Right lobe of liver (tissue), 6 donors: ENCODE measurements around the gene RGL1. TPM values are rescaled to one million over a fixed set of nuclear protein-coding genes. Genes with fewer than 3 reads are reported as not detected.

Experiments
- ATAC-seq, 4 donors: fragments of 200-7000 bp; cut with Tn5 transposase; one replicate each; pipeline ENCODE4 v1.9.1; 2020; ENCODE audit warnings: mild to moderate bottlenecking in 4 of 4, moderate library complexity in 4 of 4
- DNase-seq, 3 donors: peaks; one replicate each; pipeline ENCODE4 v3.0.0-alpha.2; 2020
- H3K27ac ChIP-seq, 3 donors: fragments of 200-600 bp; one replicate each; pipeline ENCODE4 v1.8.0; 2022
- H3K27me3 ChIP-seq, 2 donors: fragments of 200-600 bp; one replicate each; pipeline ENCODE4 v1.8.0; 2022
- H3K36me3 ChIP-seq, 4 donors: fragments of 200-600 bp; sonication (generic) in 1 of 4; one replicate each; pipeline versions ENCODE4 v1.5.1 to v1.8.0; 2017 to 2022; ENCODE audit warnings: control low read depth in 1 of 4
- H3K4me1 ChIP-seq, 4 donors: fragments of 200-600 bp; sonication (generic) in 1 of 4; one replicate each; pipeline versions ENCODE4 v1.5.1 to v1.8.0; 2017 to 2022; ENCODE audit warnings: control low read depth in 1 of 4
- H3K4me3 ChIP-seq, 3 donors: fragments of 200-600 bp; one replicate each; pipeline ENCODE4 v1.8.0; 2022
- H3K9me3 ChIP-seq, 4 donors: fragments of 200-600 bp; sonication (generic) in 1 of 4; one replicate each; pipeline versions ENCODE4 v1.5.1 to v1.8.0; 2017 to 2022; ENCODE audit warnings: control low read depth in 1 of 4
- CTCF ChIP-seq, 4 donors: fragments of 200-600 bp in 3 of 4; fragments of 450-650 bp in 1 of 4; IDR thresholded peaks; one replicate each; pipeline versions ENCODE4 v1.5.1 to v1.8.0; 2016 to 2022; ENCODE audit warnings: antibody characterized with exemption in 4 of 4, mild to moderate bottlenecking in 2 of 4
- POLR2A ChIP-seq: fragments of 450-650 bp; IDR thresholded peaks from one replicate; pipeline ENCODE4 v1.6.1; 2017; ENCODE audit warnings: antibody characterized with exemption, mild to moderate bottlenecking
- WGBS: methylation state at CpG from one replicate; pipeline ENCODE4 v1.1.6; 2018; ENCODE audit warnings: low coverage, low lambda C conversion rate; ENCODE audit not compliant: insufficient coverage; ENCODE audit errors: missing lambda C conversion rate; 5-methylcytosine and 5-hydroxymethylcytosine counted together
- intact Hi-C, 2 donors: fragments of 100-400 bp; cut with DNase I; formaldehyde crosslinking; loops; one replicate each; pipeline versions ENCODE4 v1.11.2 to v1.14.1; 2022
- total RNA-seq, 6 experiments: library from RNA; depleted of rRNA in 2 of 6; stranded (reverse); fragments of >200 nt in 2 of 6; fragmentation: NEBNext Ultra II Directional in 3 of 6; extraction: Animal tissue kit (Norgen Biotek cat#: 25700) in 3 of 6; gene quantifications; one replicate each; pipeline versions ENCODE4 v1.1.0 to v1.2.4, GENCODE V29; 2016 to 2023
- donor health status: DM: no; HTN: yes; CAD: no.
- donor health status: DM: no; HTN: no; CAD: no.
- donor health status: DM: no; HTN: no; CAD: no.
- donor health status: DM: no; HTN: yes; CAD: no.
- donor health status: DM: no; HTN: yes; CAD: no.

The RGL1 gene
- total RNA-seq, 6 experiments from 2014 or later, result 5.5 to 13.1 (median 6.9) TPM

- H3K4me3 ChIP-seq, result no peak overlapping the region
- H3K27ac ChIP-seq, result no peak overlapping the region
- DNase-seq (no peak), ATAC-seq (no peak)
- H3K9me3 ChIP-seq, result no peaks in the 10 kb centered on the region
- H3K27me3 ChIP-seq, result no peaks in the 10 kb centered on the region
- no peaks in the 10 kb centered on the region for H3K36me3 ChIP-seq
- no peaks in the 10 kb centered on the region for H3K4me1 ChIP-seq
- no peak for TF ChIP-seq CTCF (IDR thresholded peaks at IDR 0.05)
- no peak for TF ChIP-seq POLR2A
- intact Hi-C loops, result no loop called here
- 91% methylated on average over 1 of the region's 1 CpG for WGBS
Observed at GRCh38 chr1:183837062-183837461, 32.1 kb downstream of the RGL1 start.

DNA sequence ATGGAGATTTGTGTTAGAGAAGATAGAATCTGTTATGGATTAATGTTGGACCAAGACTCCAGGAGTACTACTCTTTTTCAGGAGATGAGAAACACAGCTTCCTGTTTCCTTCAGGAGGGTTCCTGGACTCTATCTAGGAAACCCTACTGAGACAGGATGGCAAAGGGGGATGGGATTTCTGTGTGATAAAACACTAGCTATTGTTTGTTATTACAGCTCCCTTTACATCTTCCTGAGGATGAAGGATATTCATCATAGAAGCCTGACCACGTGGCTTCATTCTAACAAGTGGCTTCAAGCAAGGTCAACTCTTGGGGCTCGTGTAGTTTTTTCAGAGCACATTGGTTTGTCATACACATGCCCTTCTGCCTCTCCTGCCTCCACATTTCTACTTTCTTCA lies 33.3 kb downstream of the RGL1 start:
- Histone ChIP-seq H3K27me3 (no peaks in the 10 kb centered on the region), H3K9me3 (no peaks in the 10 kb centered on the region), H3K4me3 (no peak overlapping the region), H3K27ac (no peak overlapping the region), H3K36me3 (no peaks in the 10 kb centered on the region), H3K4me1 (no peaks in the 10 kb centered on the region)
- intact Hi-C loops, result no loop called here
- DNase-seq (no peak), ATAC-seq (peak; percentile 43 to 78 (median 72))
- TF ChIP-seq CTCF (IDR thresholded peaks at IDR 0.05), result no peak
- TF ChIP-seq POLR2A, result no peak
- 74% methylated on average over 2 of the region's 2 CpGs for WGBS

DNA sequence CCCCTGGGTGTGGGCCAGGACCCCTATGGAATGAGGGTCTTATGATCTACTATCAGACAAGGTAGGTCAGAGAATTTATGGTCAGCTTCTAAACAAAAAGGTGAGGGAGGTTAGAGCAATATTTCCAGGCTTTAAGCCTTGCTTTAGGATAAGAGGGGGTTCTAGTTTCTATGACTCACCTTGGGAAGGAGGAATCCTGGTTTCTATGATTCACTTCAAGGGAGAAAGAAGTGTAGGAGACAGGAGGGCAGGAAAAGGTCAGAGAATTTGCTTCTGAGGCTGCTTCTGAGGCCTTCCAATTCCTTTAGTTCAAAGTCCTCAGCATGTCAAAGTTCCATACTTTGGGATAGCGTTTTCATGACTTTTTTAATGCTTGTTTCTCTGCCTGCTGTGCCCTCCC lies 35.2 kb downstream of the RGL1 start:
- intact Hi-C loops, result no loop called here
- TF ChIP-seq CTCF (IDR thresholded peaks at IDR 0.05), result no peak
- no peak for TF ChIP-seq POLR2A
- Histone ChIP-seq H3K9me3 (no peaks in the 10 kb centered on the region), H3K4me1 (no peaks in the 10 kb centered on the region), H3K27ac (no peak overlapping the region), H3K4me3 (no peak overlapping the region), H3K36me3 (no peaks in the 10 kb centered on the region), H3K27me3 (no peaks in the 10 kb centered on the region)
- 100% methylated on average over 1 of the region's 1 CpG for WGBS
- no peak for DNase-seq
- no peak for ATAC-seq

DNA sequence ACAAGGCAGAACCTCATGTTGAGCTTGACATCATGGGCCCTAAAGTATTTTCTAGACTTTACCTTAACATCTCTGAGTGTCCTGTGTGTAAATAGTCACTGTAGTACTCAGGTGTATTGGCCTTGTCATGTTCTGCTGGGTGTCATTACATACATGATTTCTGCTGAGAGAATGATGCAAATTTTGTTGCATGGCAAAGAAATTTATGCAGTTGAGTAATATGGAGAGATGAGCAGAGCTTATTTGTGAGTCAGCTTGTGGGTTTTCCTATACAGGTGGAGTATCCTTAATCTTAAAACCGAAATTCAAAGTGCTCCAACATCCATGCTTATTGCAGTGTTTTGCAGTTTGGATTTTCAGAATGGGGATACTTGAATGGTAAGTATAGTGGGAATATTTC lies 36.6 kb downstream of the RGL1 start:
- DNase-seq (no peak), ATAC-seq (no peak)
- Histone ChIP-seq H3K4me1 (no peaks in the 10 kb centered on the region), H3K36me3 (no peaks in the 10 kb centered on the region), H3K9me3 (no peaks in the 10 kb centered on the region), H3K27me3 (no peaks in the 10 kb centered on the region), H3K4me3 (no peak overlapping the region), H3K27ac (no peak overlapping the region)
- 20% methylated on average over 1 of the region's 1 CpG for WGBS
- TF ChIP-seq CTCF (IDR thresholded peaks at IDR 0.05) (no peak), POLR2A (no peak)
- intact Hi-C loops, result no loop called here
